Naive thymus-derived CD4-positive, alpha-beta T cell (primary cell): ENCODE data around the gene ARMC9. TPM values are rescaled to one million over a fixed set of nuclear protein-coding genes. Genes with fewer than 3 reads are reported as not detected.
"Not testable (repeated sequence)": the region's sequence is repeated elsewhere in the genome, so short reads cannot be mapped to it uniquely, and the experiment has no call there.

ENCODE experiments used
- ATAC-seq: fragments of 150-1000 bp; cut with Tn5 transposase; 2 replicates; pipeline ENCODE4 v1.10.0; 2021; ENCODE audit warnings: mild to moderate bottlenecking, moderate library complexity
- CTCF ChIA-PET: fragments of 350-600 bp; sonication (Branson Sonifier 250); formaldehyde crosslinking; loops from one replicate; lab custom pipeline; 2021; ENCODE audit warnings: antibody characterized with exemption; lab: Charles Lee
- POLR2A ChIA-PET: fragments of 350-600 bp; sonication (Branson Sonifier 250); formaldehyde crosslinking; loops from one replicate; lab custom pipeline; 2021; ENCODE audit warnings: antibody characterized with exemption, inconsistent platforms; lab: Charles Lee
- DNase-seq, 9 donors: peaks; one replicate each; pipeline versions ENCODE4 v3.0.0 to v3.0.0-alpha.2; 2020 to 2022; ENCODE audit warnings: mixed read lengths in 1 of 9
- H3K27ac ChIP-seq: one replicate; pipeline ENCODE4 v1.7.0; 2013; ENCODE audit warnings: mild to moderate bottlenecking, low read depth, low read length, moderate library complexity
- H3K27me3 ChIP-seq, 2 donors: one replicate each; pipeline ENCODE4 v1.7.0; 2013; ENCODE audit warnings: low read length in 2 of 2, mild to moderate bottlenecking in 2 of 2, moderate library complexity in 2 of 2; ENCODE audit not compliant: control insufficient read depth in 2 of 2, insufficient read depth in 2 of 2
- H3K36me3 ChIP-seq, 3 experiments: 1 replicate in 2 of 3; 2 replicates in 1 of 3; pipeline ENCODE4 v1.7.0; 2013; ENCODE audit warnings: low read length in 3 of 3, mild to moderate bottlenecking in 3 of 3, moderate library complexity in 1 of 3; ENCODE audit not compliant: insufficient read depth in 3 of 3, control insufficient read depth in 2 of 3
- H3K4me1 ChIP-seq, 2 donors: one replicate each; pipeline ENCODE4 v1.7.0; 2013; ENCODE audit warnings: low read length in 2 of 2, mild to moderate bottlenecking in 2 of 2, moderate library complexity in 1 of 2; ENCODE audit not compliant: control insufficient read depth in 2 of 2, insufficient read depth in 2 of 2
- H3K4me3 ChIP-seq: 2 replicates; pipeline ENCODE4 v1.7.0; 2013; ENCODE audit warnings: mild to moderate bottlenecking, low read length
- H3K9me3 ChIP-seq, 3 experiments: 1 replicate in 2 of 3; 2 replicates in 1 of 3; pipeline ENCODE4 v1.7.0; 2013; ENCODE audit warnings: low read length in 3 of 3; ENCODE audit not compliant: control insufficient read depth in 2 of 3
- H3K27ac Mint-ChIP-seq, 9 donors: one replicate each; pipeline ENCODE4 v1.8.0; 2020 to 2022; ENCODE audit warnings: mixed read lengths in 9 of 9, mild to moderate bottlenecking in 8 of 9, moderate library complexity in 5 of 9, inconsistent platforms in 2 of 9
- H3K27me3 Mint-ChIP-seq, 5 donors: one replicate each; pipeline ENCODE4 v1.8.0; 2021 to 2022; ENCODE audit warnings: mixed read lengths in 5 of 5, mild to moderate bottlenecking in 1 of 5
- H3K36me3 Mint-ChIP-seq, 5 donors: one replicate each; pipeline ENCODE4 v1.8.0; 2020 to 2022; ENCODE audit warnings: mixed read lengths in 5 of 5, mild to moderate bottlenecking in 3 of 5, inconsistent platforms in 1 of 5
- H3K4me1 Mint-ChIP-seq, 7 donors: one replicate each; pipeline ENCODE4 v1.8.0; 2020 to 2022; ENCODE audit warnings: mixed read lengths in 7 of 7, mild to moderate bottlenecking in 3 of 7, inconsistent platforms in 1 of 7
- H3K4me3 Mint-ChIP-seq, 10 donors: one replicate each; pipeline ENCODE4 v1.8.0; 2020 to 2022; ENCODE audit warnings: mild to moderate bottlenecking in 10 of 10, mixed read lengths in 10 of 10, moderate library complexity in 6 of 10, inconsistent platforms in 2 of 10
- H3K9me3 Mint-ChIP-seq, 11 donors: one replicate each; pipeline ENCODE4 v1.8.0; 2020 to 2022; ENCODE audit warnings: mixed read lengths in 11 of 11, mild to moderate bottlenecking in 4 of 11, inconsistent platforms in 1 of 11, moderate library complexity in 1 of 11
- intact Hi-C, 2 donors: fragments of 100-400 bp; cut with micrococcal nuclease; formaldehyde crosslinking; loops; one replicate each; pipeline ENCODE4 v1.15.1; 2023
- polyA plus RNA-seq, 2 donors: library from polyadenylated mRNA; unstranded; fragments of 300-500 nt; fragmentation: Illumina TruSeq; gene quantifications; one replicate each; pipeline ENCODE4 v1.2.3, GENCODE V29; 2021
- total RNA-seq, 6 experiments: library from RNA in 5 of 6; stranded (reverse) in 5 of 6; gene quantifications; 1 replicate in 5 of 6; 2 replicates in 1 of 6; pipeline ENCODE4 v1.2.3 and lab custom pipeline; 2021 to 2026

The ARMC9 gene
- total and polyA plus RNA-seq, 7 experiments from 2014 or later = 0.45 to 2.0 (median 0.85) TPM

DNA sequence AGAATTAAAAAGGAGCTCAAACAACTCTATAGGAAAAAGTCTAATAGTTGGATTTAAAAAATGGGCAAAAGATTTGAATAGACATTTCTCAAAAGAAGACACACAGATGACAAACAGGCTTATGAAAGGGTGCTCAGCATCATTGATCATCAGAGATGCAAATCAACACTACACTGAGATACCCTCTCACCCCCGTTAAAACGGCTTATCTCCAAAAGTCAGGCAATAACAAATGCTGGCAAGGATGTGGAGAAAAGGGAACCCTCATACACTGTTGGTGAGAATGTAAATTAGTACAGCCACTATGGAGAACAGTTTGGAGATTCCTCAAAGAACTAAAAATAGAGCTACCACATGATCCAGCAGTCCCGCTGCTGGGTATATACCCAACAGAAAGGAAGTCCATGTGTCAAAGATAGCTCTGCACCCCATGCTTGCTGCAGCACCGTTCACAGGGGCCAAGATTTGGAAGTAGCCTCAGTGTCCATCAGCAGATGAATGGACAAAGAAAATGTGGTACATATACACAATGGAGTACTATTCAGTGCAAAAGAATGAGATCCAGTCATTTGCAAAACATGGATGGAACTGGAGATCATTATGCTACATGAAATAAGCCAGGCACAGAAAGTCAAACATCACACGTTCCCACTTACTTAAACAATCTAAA, 150.4 kb downstream of the ARMC9 start:
- Histone ChIP-seq H3K27ac (no peak overlapping the region), H3K4me1 (no peaks in the 10 kb centered on the region), H3K9me3 (no peaks in the 10 kb centered on the region), H3K36me3 (no peaks in the 10 kb centered on the region), H3K27me3 (no peaks in the 10 kb centered on the region), H3K4me3 (no peak overlapping the region)
- Mint-ChIP-seq H3K36me3 (no peaks in the 10 kb centered on the region), H3K27me3 (peaks cover 0 to 31% (median 4%) of the 10 kb centered on the region in 5 donors), H3K4me3 (no peak overlapping the region), H3K27ac (no peak overlapping the region), H3K4me1 (peaks cover 0 to 2% (median 0%) of the 10 kb centered on the region in 7 donors), H3K9me3 (peaks cover 0 to 3% (median 0%) of the 10 kb centered on the region in 11 donors)
- no peak for DNase-seq
- ChIA-PET POLR2A (no interaction called here), CTCF (no interaction called here)
- intact Hi-C loops = no loop called here
- no peak for ATAC-seq

DNA sequence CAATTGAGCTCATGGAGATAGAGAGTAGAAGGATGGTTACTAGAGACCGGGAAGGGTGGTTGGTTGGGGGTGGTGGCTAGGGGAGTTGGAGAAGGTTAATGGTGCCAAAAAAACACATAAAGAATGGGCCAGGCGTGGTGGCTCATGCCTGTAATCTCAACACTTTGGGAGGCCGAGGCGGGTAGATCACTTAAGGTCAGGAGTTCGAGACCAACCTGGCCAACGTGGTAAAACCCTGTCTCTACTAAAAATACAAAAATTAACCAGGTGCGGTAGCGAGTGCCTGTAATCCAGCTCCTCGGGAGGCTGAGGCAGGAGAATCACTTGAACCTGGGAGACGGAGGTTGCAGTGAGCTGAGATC, 150.9 kb downstream of the ARMC9 start:
- H3K4me1 ChIP-seq, H3K9me3 Mint-ChIP-seq, DNase-seq, POLR2A ChIA-PET, H3K4me1 Mint-ChIP-seq, H3K36me3 ChIP-seq, H3K9me3 ChIP-seq, H3K4me3 ChIP-seq, H3K27ac Mint-ChIP-seq, CTCF ChIA-PET, ATAC-seq, H3K27me3 ChIP-seq, H3K27ac ChIP-seq, H3K36me3 Mint-ChIP-seq, intact Hi-C loops, H3K4me3 Mint-ChIP-seq: not testable (repeated sequence)
- H3K27me3 Mint-ChIP-seq = peaks cover 0 to 29% (median 4%) of the 10 kb centered on the region in 5 donors

DNA sequence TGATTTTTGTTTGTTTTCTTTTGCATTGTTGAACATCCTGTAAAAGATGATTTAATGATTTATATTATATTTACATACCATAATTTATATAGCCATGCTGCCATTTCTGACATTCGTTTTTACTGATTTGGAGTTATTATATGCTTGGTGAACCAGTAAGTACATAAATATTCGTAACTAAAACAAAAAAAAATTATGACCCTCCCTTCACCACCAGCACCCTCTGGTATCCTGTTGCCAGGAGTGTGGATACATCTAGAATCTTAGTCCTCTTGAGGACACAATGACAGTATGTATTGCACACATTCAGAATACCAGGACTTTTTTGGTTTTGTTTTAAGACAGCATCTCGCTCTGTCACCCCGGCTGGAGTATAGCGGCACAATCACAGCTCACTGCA, 153.2 kb downstream of the ARMC9 start:
- H3K36me3 Mint-ChIP-seq = no peaks in the 10 kb centered on the region
- peaks cover 0 to 2% (median 0%) of the 10 kb centered on the region in 7 donors for H3K4me1 Mint-ChIP-seq
- intact Hi-C loops = no loop called here
- H3K36me3 ChIP-seq = no peaks in the 10 kb centered on the region
- no peak overlapping the region for H3K27ac ChIP-seq
- H3K4me1 ChIP-seq = no peaks in the 10 kb centered on the region
- no peak for ATAC-seq
- ChIA-PET POLR2A (no interaction called here), CTCF (no interaction called here)
- no peak overlapping the region for H3K4me3 Mint-ChIP-seq
- no peak for DNase-seq
- H3K9me3 ChIP-seq = no peaks in the 10 kb centered on the region
- no peaks in the 10 kb centered on the region for H3K27me3 ChIP-seq
- H3K27me3 Mint-ChIP-seq = peaks cover 0 to 20% (median 4%) of the 10 kb centered on the region in 5 donors
- peaks cover 0 to 3% (median 0%) of the 10 kb centered on the region in 11 donors for H3K9me3 Mint-ChIP-seq
- H3K27ac Mint-ChIP-seq = no peak overlapping the region
- no peak overlapping the region for H3K4me3 ChIP-seq

DNA sequence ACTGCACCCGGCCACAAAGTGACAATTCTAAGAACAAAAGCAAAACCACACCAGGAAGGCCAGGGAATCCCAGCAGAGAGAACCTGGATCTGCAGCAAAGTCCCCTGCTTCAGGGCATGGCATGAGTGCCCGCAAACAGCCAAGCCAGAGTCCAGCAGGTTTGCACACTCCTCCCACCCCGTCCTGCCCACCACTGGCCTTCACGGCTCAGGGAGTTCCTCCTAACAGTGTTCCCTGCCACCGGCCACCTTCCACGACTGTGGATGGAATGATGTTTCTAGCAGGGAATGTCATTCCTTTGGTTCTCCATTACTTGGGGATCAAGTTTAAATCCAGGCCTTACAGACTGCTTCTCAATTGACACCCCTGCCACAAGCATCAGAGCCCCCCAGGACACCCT, 155.0 kb downstream of the ARMC9 start:
- Mint-ChIP-seq H3K27me3 (peaks cover 0 to 7% (median 0%) of the 10 kb centered on the region in 5 donors), H3K4me1 (peaks cover 0 to 2% (median 0%) of the 10 kb centered on the region in 7 donors), H3K9me3 (peaks cover 0 to 2% (median 0%) of the 10 kb centered on the region in 11 donors), H3K36me3 (no peaks in the 10 kb centered on the region), H3K27ac (no peak overlapping the region), H3K4me3 (no peak overlapping the region)
- Histone ChIP-seq H3K4me1 (no peaks in the 10 kb centered on the region), H3K36me3 (no peaks in the 10 kb centered on the region), H3K4me3 (no peak overlapping the region), H3K27me3 (no peaks in the 10 kb centered on the region), H3K9me3 (no peaks in the 10 kb centered on the region), H3K27ac (no peak overlapping the region)
- DNase-seq (no peak), ATAC-seq (no peak)
- intact Hi-C loops = no loop called here
- ChIA-PET POLR2A (no interaction called here), CTCF (no interaction called here)

DNA sequence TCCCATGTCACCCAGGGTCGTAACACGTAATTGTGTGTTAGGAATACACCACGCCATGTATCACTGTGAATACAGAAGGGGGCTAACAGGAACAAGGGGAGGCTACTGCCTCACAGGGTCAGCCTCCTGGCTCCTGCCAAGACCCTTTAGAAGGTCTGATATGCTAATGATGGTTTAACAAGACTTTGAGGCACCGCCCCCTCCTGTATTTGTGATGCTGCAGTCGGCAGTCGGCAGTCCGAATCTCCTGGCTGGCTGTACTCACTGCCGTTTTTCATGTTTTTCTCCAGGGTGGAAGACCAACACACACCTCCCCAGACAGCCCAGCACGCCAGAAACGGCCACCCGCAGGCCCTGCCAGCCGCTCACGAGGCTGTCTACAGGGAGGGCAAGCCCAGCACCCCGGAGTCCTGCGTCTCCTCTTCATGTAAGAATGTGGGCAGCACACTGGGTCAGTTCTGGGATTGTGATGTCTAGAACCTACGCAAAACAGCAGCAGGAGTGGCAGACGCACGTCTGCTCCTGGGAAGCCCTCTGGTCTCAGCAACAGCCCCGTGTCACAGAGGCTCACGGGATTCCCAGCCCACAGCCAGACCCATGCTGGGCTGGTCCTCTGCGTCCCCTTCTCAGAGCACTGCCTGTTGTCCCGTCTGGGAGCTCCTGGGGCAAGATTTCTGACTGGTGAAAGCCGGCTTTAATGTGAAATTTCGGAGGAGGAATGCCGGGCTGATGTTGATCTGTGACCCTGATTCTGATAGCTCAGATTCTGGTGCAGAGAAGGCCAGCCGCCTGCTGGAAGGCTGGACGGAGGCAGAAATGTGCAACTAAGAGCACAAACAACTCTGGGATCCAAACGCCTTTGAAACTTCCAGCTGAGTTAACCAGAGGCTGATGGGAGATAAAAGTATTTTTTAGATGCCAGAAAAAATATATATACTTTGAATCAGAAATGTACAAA, 157.4 kb downstream of the ARMC9 start:
- Histone ChIP-seq H3K27me3 (no peaks in the 10 kb centered on the region), H3K36me3 (no peaks in the 10 kb centered on the region), H3K4me3 (no peak overlapping the region), H3K9me3 (no peaks in the 10 kb centered on the region), H3K4me1 (no peaks in the 10 kb centered on the region), H3K27ac (no peak overlapping the region)
- H3K4me3 Mint-ChIP-seq = no peak overlapping the region
- ATAC-seq (no peak), DNase-seq (no peak)
- no peaks in the 10 kb centered on the region for H3K9me3 Mint-ChIP-seq
- H3K36me3 Mint-ChIP-seq = no peaks in the 10 kb centered on the region
- peaks cover 0 to 2% (median 0%) of the 10 kb centered on the region in 5 donors for H3K27me3 Mint-ChIP-seq
- ChIA-PET POLR2A (no interaction called here), CTCF (no interaction called here)
- H3K4me1 Mint-ChIP-seq = peaks cover 0 to under 1% (median 0%) of the 10 kb centered on the region in 7 donors
- intact Hi-C loops = no loop called here
- no peak overlapping the region for H3K27ac Mint-ChIP-seq

DNA sequence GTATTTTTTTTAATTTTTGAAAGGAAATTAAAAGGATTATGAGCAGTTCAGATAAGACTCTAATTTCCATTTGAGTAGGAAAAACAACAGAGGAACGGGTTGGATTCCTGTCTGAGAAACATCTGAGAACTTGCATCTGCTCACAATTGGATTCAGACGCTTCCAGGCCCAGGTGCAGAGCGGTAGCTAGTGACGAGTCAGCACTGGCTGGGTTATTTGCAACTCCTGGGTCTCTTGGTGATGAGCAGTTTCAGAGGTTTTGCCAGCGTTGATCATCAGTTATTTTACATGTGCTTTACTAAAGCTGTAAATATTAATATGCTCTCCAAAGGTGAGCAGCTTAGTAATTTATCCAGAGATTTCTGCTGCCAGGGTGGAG, 158.0 kb downstream of the ARMC9 start:
- Histone ChIP-seq H3K36me3 (no peaks in the 10 kb centered on the region), H3K27ac (no peak overlapping the region), H3K4me1 (no peaks in the 10 kb centered on the region), H3K9me3 (no peaks in the 10 kb centered on the region), H3K27me3 (no peaks in the 10 kb centered on the region), H3K4me3 (no peak overlapping the region)
- no peaks in the 10 kb centered on the region for H3K36me3 Mint-ChIP-seq
- ChIA-PET CTCF (no interaction called here), POLR2A (no interaction called here)
- intact Hi-C loops = no loop called here
- H3K9me3 Mint-ChIP-seq = no peaks in the 10 kb centered on the region
- DNase-seq (no peak), ATAC-seq (no peak)
- peaks cover 0 to 4% (median 0%) of the 10 kb centered on the region in 7 donors for H3K4me1 Mint-ChIP-seq
- no peak overlapping the region for H3K27ac Mint-ChIP-seq
- H3K4me3 Mint-ChIP-seq = no peak overlapping the region
- peaks cover 0 to 2% (median 0%) of the 10 kb centered on the region in 5 donors for H3K27me3 Mint-ChIP-seq
